ENCODE measurements around the gene CHRM4.

GRCh38 chr11:46366661-46367161 is 24.9 kb downstream of the CHRM4 start:
- TF ChIP-seq, protein P1, sequence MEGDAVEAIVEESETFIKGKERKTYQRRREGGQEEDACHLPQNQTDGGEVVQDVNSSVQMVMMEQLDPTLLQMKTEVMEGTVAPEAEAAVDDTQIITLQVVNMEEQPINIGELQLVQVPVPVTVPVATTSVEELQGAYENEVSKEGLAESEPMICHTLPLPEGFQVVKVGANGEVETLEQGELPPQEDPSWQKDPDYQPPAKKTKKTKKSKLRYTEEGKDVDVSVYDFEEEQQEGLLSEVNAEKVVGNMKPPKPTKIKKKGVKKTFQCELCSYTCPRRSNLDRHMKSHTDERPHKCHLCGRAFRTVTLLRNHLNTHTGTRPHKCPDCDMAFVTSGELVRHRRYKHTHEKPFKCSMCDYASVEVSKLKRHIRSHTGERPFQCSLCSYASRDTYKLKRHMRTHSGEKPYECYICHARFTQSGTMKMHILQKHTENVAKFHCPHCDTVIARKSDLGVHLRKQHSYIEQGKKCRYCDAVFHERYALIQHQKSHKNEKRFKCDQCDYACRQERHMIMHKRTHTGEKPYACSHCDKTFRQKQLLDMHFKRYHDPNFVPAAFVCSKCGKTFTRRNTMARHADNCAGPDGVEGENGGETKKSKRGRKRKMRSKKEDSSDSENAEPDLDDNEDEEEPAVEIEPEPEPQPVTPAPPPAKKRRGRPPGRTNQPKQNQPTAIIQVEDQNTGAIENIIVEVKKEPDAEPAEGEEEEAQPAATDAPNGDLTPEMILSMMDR (IDR thresholded peaks at IDR 0.05): no peak
- TF ChIP-seq POLR2A (IDR thresholded peaks at IDR 0.05): no peak
